Transverse colon (tissue), 4 donors: ENCODE results near the gene LEO1. TPM values are rescaled to one million over a fixed set of nuclear protein-coding genes. Genes with fewer than 3 reads are reported as not detected.

Source experiments
- DNase-seq: peaks from one replicate; pipeline ENCODE4 v3.0.0-alpha.2; 2019
- H3K27ac ChIP-seq, 4 donors: fragments of 200-600 bp; sonication (generic); 2 replicates each; pipeline ENCODE4 v1.5.1; 2016 to 2018; ENCODE audit warnings: inconsistent platforms in 4 of 4
- H3K27me3 ChIP-seq: fragments of 200-600 bp; sonication (generic); 2 replicates; pipeline ENCODE4 v1.5.1; 2017; ENCODE audit warnings: inconsistent platforms
- H3K36me3 ChIP-seq, 4 donors: fragments of 200-600 bp; sonication (generic); 2 replicates each; pipeline ENCODE4 v1.5.1; 2017 to 2019; ENCODE audit warnings: inconsistent platforms in 4 of 4
- H3K4me1 ChIP-seq, 4 donors: fragments of 200-600 bp; sonication (generic); 2 replicates each; pipeline ENCODE4 v1.5.1; 2017 to 2020; ENCODE audit warnings: inconsistent platforms in 4 of 4
- H3K4me3 ChIP-seq, 4 donors: fragments of 200-600 bp; sonication (generic); 1 replicate in 1 of 4; 2 replicates in 3 of 4; pipeline versions ENCODE4 v1.5.1 to v1.6.1; 2017 to 2019; ENCODE audit warnings: inconsistent platforms in 4 of 4
- H3K9me3 ChIP-seq, 2 donors: fragments of 200-600 bp; sonication (generic); 2 replicates each; pipeline ENCODE4 v1.5.1; 2017 to 2019; ENCODE audit warnings: inconsistent platforms in 2 of 2
- CTCF ChIP-seq, 5 experiments: fragments of 200-600 bp in 3 of 5; fragments of 450-650 bp in 2 of 5; sonication (generic) in 3 of 5; IDR thresholded peaks; 1 replicate in 2 of 5; 2 replicates in 3 of 5; pipeline ENCODE4 v1.5.1; 2016 to 2017; ENCODE audit warnings: antibody characterized with exemption in 5 of 5, inconsistent platforms in 3 of 5, mild to moderate bottlenecking in 2 of 5, moderate library complexity in 1 of 5
- EP300 ChIP-seq: sonication (generic); formaldehyde crosslinking; IDR thresholded peaks from one replicate; pipeline ENCODE4 v1.6.1; 2017; ENCODE audit warnings: antibody characterized with exemption, low read depth
- POLR2A ChIP-seq: fragments of 450-650 bp; IDR thresholded peaks from one replicate; pipeline ENCODE4 v1.6.1; 2016; ENCODE audit warnings: antibody characterized with exemption, mild to moderate bottlenecking, moderate library complexity
- POLR2AphosphoS5 ChIP-seq, 3 donors: sonication (generic); formaldehyde crosslinking; IDR thresholded peaks; one replicate each; pipeline ENCODE4 v1.6.1; 2016; ENCODE audit warnings: antibody characterized with exemption in 3 of 3
- WGBS, 2 donors: methylation state at CpG; one replicate each; pipeline ENCODE4 v1.1.5; 2018; ENCODE audit warnings: low coverage in 1 of 2; 5-methylcytosine and 5-hydroxymethylcytosine counted together
- in situ Hi-C, 4 donors: fragments of 200-750 bp; cut with MboI; loops; one replicate each; pipeline versions ENCODE4 v1.15.0 to v1.15.1; 2017; ENCODE audit warnings: low sequenced_read_pairs in 3 of 4, low pct_ligation_motif_present in 1 of 4, low pct_unique_long_range_greater_than_20kb in 1 of 4
- intact Hi-C: fragments of 100-400 bp; cut with DNase I; formaldehyde crosslinking; loops from one replicate; pipeline ENCODE4 v1.15.1; 2023; ENCODE audit warnings: low total_unique reads
- total RNA-seq, 4 donors: library from RNA; depleted of rRNA; stranded (reverse); fragments of >200 nt; gene quantifications; one replicate each; pipeline ENCODE4 v1.1.0, GENCODE V29; 2016

LEO1 gene
- total RNA-seq, 4 donors from 2014 or later, result 27.2 to 38.2 (median 30.9) TPM

- H3K4me1 ChIP-seq, result no peaks in the 10 kb centered on the region
- H3K4me3 ChIP-seq, result no peak overlapping the region
- peaks cover 0 to 14% (median 5%) of the 10 kb centered on the region in 4 donors for H3K36me3 ChIP-seq
- no peaks in the 10 kb centered on the region for H3K9me3 ChIP-seq
- intact Hi-C loops (no loop called here), in situ Hi-C loops (loop anchor here in 1 of 4 donors (25.0 kb wide), 1 partner anchor 99 kb away; no protein-coding TSS in a partner anchor)
- TF ChIP-seq POLR2A (no peak), CTCF (IDR thresholded peaks at IDR 0.05) (no peak), EP300 (no peak), POLR2AphosphoS5 (IDR thresholded peaks at IDR 0.05) (no peak)
- no peak for DNase-seq
- H3K27me3 ChIP-seq, result no peaks in the 10 kb centered on the region
- H3K27ac ChIP-seq, result no peak overlapping the region
- WGBS, 2 donors, result 64 to 79% methylated on average over 3 of the region's 3 CpGs
Observed at GRCh38 chr15:51938286-51938685, 33.3 kb downstream of the LEO1 start.

DNA sequence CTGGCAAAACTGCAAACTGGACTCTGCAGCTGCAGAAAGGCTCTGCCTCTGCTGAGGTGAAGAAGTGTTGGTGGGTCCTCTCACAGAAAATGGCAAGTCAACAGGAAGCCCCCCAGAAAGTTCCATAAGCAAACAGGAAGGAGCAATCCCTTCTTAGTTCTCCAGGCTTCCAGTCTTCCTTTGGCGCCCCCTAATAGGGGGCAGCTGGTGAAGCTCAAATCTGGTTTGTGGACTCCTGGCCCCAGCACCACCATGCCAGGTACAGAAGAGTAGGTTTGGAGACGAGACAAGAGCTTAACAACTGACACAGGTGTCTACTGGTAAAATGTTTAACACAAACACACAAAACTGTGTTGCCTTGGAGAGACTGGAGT lies 35.5 kb downstream of the LEO1 start:
- H3K27ac ChIP-seq, result no peak overlapping the region
- WGBS, 2 donors, result 84 to 90% methylated on average over 2 of the region's 2 CpGs
- H3K9me3 ChIP-seq, result no peaks in the 10 kb centered on the region
- intact Hi-C loops (no loop called here), in situ Hi-C loops (loop anchor here in 1 of 4 donors (25.0 kb wide), 1 partner anchor 101 kb away; no protein-coding TSS in a partner anchor)
- H3K27me3 ChIP-seq, result no peaks in the 10 kb centered on the region
- H3K4me1 ChIP-seq, result no peaks in the 10 kb centered on the region
- TF ChIP-seq POLR2A, result no peak
- TF ChIP-seq POLR2AphosphoS5 (IDR thresholded peaks at IDR 0.05), result no peak
- no peak for TF ChIP-seq EP300
- no peak for TF ChIP-seq CTCF (IDR thresholded peaks at IDR 0.05)
- H3K4me3 ChIP-seq, result no peak overlapping the region
- no peak for DNase-seq
- peaks cover 0 to 14% (median 0%) of the 10 kb centered on the region in 4 donors for H3K36me3 ChIP-seq

DNA sequence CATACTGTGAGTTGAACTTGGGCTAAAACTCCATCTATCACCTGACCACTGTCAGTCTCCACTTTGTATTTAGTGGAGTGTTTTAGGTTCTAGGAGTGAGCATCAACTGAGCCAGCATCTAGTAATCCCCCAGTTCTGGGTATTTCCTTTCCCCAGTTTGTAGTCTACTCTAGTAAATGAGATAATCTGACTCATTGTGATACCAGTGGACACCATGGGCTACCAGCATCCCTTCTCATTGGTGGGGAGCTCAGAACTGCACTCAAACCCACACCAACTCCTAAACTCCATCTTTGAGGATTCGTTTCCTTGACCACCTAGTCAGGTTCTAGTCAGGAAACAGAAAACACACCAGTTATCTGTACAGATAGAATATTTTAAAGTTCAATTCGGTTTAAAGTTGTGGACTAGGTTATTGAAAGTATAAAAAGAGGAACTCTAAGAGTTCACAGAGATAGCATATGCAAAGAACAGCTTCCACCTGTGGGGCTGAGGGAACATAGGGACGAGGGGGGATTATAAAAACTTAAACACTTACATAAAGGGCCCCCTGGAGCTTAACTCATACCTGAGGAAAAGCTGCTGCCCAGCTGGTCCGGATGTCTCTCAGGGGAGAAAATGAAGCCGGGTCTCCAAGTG lies 36.0 kb downstream of the LEO1 start:
- no peak for DNase-seq
- TF ChIP-seq EP300, result no peak
- TF ChIP-seq POLR2AphosphoS5 (IDR thresholded peaks at IDR 0.05), result no peak
- no peak for TF ChIP-seq CTCF (IDR thresholded peaks at IDR 0.05)
- TF ChIP-seq POLR2A, result no peak
- no peak overlapping the region for H3K27ac ChIP-seq
- H3K4me1 ChIP-seq, result no peaks in the 10 kb centered on the region
- H3K4me3 ChIP-seq, result no peak overlapping the region
- intact Hi-C loops, result no loop called here
- 78 to 84% methylated on average over 3 to 5 of the region's 5 CpGs for WGBS, 2 donors
- in situ Hi-C loops, result loop anchor here in 1 of 4 donors (25.0 kb wide), 1 partner anchor 102 kb away; no protein-coding TSS in a partner anchor
- no peaks in the 10 kb centered on the region for H3K9me3 ChIP-seq
- H3K36me3 ChIP-seq, result peaks cover 0 to 14% (median 0%) of the 10 kb centered on the region in 4 donors
- no peaks in the 10 kb centered on the region for H3K27me3 ChIP-seq

DNA sequence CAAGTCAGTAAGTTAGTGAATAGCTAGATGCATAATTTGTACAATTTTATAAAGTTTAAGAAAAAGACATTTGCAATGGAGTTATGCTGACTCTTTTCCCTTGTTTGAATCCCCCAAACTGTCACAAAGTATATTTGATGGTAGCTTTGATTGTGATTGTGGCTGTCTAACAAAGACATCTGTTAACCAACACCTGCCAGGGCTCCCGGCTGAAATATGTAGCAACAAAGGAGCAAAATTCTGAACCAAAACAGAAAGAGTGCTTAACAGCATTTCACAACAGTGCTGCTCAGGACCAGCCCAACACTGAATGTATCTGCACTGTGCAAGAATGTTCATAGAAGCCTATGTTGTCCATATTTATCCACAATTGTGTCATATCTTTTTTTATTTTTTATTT lies 39.4 kb downstream of the LEO1 start:
- no peaks in the 10 kb centered on the region for H3K27me3 ChIP-seq
- WGBS, 2 donors, result 81 to 88% methylated on average over 1 of the region's 1 CpG
- TF ChIP-seq POLR2AphosphoS5 (IDR thresholded peaks at IDR 0.05) (no peak), CTCF (IDR thresholded peaks at IDR 0.05) (no peak), EP300 (no peak), POLR2A (no peak)
- in situ Hi-C loops (loop anchor here in 1 of 4 donors (25.0 kb wide), 1 partner anchor 105 kb away; no protein-coding TSS in a partner anchor), intact Hi-C loops (loop anchor here (1.0 kb wide), 1 partner anchor 32 kb away; no protein-coding TSS in a partner anchor)
- H3K9me3 ChIP-seq, result no peaks in the 10 kb centered on the region
- no peak overlapping the region for H3K4me3 ChIP-seq
- no peak for DNase-seq
- peaks cover 0 to 5% (median 0%) of the 10 kb centered on the region in 4 donors for H3K36me3 ChIP-seq
- no peaks in the 10 kb centered on the region for H3K4me1 ChIP-seq
- H3K27ac ChIP-seq, result no peak overlapping the region
